ENCODE measurements around the gene PSMD12. TPM values are rescaled to one million over a fixed set of nuclear protein-coding genes. Genes with fewer than 3 reads are reported as not detected.
"Not testable (repeated sequence)": the region's sequence is repeated elsewhere in the genome, so short reads cannot be mapped to it uniquely, and the experiment has no call there.

The PSMD12 gene
- total RNA-seq, 1 donor from 2014 or later: 31.8 TPM

DNA sequence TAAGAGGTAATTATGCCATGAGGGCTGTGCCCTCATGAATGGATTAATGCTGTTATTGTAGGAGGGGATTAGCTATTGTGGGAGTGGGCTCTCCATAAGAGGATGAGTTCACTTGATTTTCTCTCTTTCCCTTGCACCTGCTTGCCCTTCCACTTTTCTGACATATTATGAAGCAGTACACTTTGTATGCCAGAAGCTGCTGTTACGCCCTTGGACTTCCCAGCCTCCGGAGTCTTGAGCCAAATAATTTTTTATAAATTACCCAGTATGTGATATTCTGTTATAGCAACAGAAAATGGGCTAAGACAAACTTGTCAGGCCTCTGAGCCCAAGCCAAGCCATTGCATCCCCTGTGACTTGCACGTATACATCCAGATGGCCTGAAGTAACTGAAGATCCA, 38.4 kb downstream of the PSMD12 start:
- no peak for DNase-seq (ENCODE audit: low spot score in 2 of 2)
- H3K27ac ChIP-seq: no peak overlapping the region
- no peaks in the 10 kb centered on the region for H3K4me1 ChIP-seq
- H3K9me3 ChIP-seq: no peaks in the 10 kb centered on the region
- TF ChIP-seq, protein P1, sequence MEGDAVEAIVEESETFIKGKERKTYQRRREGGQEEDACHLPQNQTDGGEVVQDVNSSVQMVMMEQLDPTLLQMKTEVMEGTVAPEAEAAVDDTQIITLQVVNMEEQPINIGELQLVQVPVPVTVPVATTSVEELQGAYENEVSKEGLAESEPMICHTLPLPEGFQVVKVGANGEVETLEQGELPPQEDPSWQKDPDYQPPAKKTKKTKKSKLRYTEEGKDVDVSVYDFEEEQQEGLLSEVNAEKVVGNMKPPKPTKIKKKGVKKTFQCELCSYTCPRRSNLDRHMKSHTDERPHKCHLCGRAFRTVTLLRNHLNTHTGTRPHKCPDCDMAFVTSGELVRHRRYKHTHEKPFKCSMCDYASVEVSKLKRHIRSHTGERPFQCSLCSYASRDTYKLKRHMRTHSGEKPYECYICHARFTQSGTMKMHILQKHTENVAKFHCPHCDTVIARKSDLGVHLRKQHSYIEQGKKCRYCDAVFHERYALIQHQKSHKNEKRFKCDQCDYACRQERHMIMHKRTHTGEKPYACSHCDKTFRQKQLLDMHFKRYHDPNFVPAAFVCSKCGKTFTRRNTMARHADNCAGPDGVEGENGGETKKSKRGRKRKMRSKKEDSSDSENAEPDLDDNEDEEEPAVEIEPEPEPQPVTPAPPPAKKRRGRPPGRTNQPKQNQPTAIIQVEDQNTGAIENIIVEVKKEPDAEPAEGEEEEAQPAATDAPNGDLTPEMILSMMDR (IDR thresholded peaks at IDR 0.05): no peak
- H3K4me3 ChIP-seq: no peak overlapping the region
- H3K36me3 ChIP-seq: no peaks in the 10 kb centered on the region
- intact Hi-C loops (cut with DNase I): no loop called here
- H3K27me3 ChIP-seq: no peaks in the 10 kb centered on the region

DNA sequence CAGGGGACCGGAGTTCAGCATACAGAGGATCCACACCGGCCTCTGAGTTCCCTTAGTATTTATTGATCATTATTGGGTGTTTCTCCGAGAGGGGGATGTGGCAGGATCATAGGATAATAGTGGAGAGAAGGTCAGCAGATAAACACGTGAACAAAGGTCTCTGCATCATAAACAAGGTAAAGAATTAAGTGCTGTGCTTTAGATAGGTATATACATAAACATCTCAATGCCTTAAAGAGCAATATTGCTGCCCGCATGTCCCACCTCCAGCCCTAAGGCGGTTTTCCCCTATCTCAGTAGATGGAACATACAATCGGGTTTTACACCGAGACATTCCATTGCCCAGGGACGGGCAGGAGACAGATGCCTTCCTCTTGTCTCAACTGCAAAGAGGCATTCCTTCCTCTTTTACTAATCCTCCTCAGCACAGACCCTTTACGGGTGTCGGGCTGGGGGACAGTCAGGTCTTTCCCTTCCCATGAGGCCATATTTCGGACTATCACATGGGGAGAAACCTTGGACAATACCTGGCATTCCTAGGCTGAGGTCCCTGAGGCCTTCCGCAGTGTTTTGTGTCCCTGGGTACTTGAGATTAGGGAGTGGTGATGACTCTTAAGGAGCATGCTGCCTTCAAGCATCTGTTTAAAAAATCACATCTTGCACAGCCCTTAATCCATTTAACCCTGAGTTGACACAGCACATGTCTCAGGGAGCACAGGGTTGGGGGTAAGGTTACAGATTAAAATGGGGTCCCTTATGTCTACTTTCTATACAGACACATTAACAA, 39.2 kb downstream of the PSMD12 start:
- H3K9me3 ChIP-seq; H3K4me1 ChIP-seq; H3K4me3 ChIP-seq; intact Hi-C loops (cut with DNase I); H3K36me3 ChIP-seq; DNase-seq (ENCODE audit: low spot score in 2 of 2); H3K27ac ChIP-seq; H3K27me3 ChIP-seq: not testable (repeated sequence)

DNA sequence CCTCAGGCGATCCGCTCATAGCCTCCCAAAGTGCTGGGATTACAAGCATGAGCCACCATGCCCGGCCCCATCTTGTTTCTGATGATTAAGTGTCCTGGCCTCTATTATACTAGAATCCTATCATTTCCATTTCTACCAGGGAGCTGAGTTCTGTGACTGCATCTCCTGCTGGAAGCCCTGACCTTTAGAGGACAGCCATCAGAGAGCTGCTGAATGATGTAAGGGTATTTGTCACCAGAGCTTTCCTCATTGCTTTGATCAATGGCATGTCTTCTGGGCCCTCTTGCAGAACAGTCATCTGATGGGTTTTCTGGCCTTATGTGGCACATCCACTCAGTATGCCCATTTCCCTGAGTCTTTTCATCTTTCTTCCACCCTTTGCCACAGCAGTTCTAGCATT, 39.9 kb downstream of the PSMD12 start:
- Histone ChIP-seq H3K4me3 (no peak overlapping the region), H3K36me3 (no peaks in the 10 kb centered on the region), H3K27me3 (no peaks in the 10 kb centered on the region), H3K4me1 (no peaks in the 10 kb centered on the region), H3K9me3 (no peaks in the 10 kb centered on the region), H3K27ac (no peak overlapping the region)
- DNase-seq (ENCODE audit: low spot score in 2 of 2): no peak
- intact Hi-C loops (cut with DNase I): no loop called here
- TF ChIP-seq, protein P1 (IDR thresholded peaks at IDR 0.05): no peak

DNA sequence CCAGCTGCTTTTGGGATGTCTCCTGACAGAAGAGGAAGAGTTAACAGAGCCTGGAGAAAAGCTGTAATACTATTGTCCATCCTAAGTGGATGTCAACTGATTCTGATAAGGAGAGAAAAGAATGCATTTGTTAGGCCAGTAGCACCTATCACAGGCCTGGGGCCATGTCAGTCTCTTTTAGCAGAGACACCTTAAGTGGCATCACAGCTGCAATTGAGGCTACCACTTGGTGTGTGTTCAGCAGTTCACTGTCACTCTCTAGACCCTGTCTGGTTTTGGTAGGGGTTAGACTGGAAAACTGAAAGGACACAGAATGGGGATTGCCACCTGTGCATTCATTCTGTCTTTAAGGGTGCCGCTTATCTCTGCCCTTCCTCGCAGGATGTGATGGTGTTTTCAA, 42.0 kb downstream of the PSMD12 start:
- no peak for DNase-seq (ENCODE audit: low spot score in 2 of 2)
- H3K27me3 ChIP-seq: no peaks in the 10 kb centered on the region
- H3K4me1 ChIP-seq: no peaks in the 10 kb centered on the region
- no peaks in the 10 kb centered on the region for H3K9me3 ChIP-seq
- no peaks in the 10 kb centered on the region for H3K36me3 ChIP-seq
- intact Hi-C loops (cut with DNase I): no loop called here
- no peak overlapping the region for H3K4me3 ChIP-seq
- no peak overlapping the region for H3K27ac ChIP-seq
- TF ChIP-seq, protein P1 (IDR thresholded peaks at IDR 0.05): no peak

DNA sequence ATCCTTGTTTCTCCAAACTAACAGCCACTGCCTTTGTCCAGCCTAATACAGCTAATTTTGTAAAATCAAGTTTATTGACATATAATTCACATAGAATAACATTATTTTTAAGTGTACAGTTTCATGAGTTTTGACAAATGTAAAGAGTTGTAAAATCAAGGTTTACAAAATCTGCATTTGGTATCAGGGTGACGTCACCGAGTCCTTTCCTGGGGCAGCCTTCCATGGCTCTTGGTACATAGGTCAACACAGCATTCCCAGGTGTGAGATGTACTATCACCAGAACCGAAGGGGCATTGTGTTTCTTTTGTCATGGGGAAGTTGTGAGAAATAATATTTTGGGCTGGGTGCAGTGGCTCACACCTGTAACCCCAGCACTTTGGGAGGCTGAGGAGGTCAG, 42.9 kb downstream of the PSMD12 start:
- DNase-seq (ENCODE audit: low spot score in 2 of 2): no peak
- TF ChIP-seq, protein P1 (IDR thresholded peaks at IDR 0.05): no peak
- Histone ChIP-seq H3K27me3 (no peaks in the 10 kb centered on the region), H3K27ac (no peak overlapping the region), H3K9me3 (no peaks in the 10 kb centered on the region), H3K36me3 (no peaks in the 10 kb centered on the region), H3K4me3 (no peak overlapping the region), H3K4me1 (no peaks in the 10 kb centered on the region)
- intact Hi-C loops (cut with DNase I): no loop called here

DNA sequence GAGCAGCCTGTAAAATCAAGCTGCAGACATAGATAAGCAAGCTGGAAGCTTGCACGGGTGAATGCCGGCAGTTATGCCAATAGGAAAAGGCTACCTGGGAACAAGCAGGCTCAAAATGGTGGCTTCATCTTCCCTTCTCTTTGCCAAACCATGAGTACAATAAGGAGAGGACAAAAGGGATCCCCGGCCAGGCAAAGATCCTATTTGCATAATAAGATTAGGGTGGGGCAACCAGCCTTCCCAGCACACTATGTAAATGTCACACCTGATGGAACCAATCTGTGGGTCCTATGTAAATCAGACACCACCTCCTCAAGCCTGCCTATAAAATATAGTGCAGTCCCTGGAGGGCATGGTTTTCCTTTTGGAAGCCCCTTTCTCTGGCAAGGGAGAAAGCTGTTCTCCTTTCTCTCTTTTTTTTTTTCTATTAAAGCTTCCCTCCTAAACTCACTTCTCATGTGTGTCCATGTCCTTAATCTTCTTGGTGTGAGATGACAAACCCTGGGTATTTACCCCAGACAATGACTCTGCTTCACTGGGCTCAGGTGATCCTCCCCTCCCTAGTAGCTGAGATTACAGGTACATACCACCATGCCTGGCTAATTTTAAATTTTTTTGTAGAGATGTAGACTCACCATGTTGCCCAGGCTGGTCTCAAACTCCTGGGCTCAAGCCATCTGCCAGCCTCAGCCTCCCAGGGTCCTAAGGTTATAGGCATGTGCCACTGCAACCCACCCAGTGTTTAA, 44.2 kb downstream of the PSMD12 start:
- no peaks in the 10 kb centered on the region for H3K9me3 ChIP-seq
- H3K36me3 ChIP-seq: no peaks in the 10 kb centered on the region
- intact Hi-C loops (cut with DNase I): no loop called here
- no peak overlapping the region for H3K27ac ChIP-seq
- no peaks in the 10 kb centered on the region for H3K27me3 ChIP-seq
- H3K4me1 ChIP-seq: no peaks in the 10 kb centered on the region
- TF ChIP-seq, protein P1 (IDR thresholded peaks at IDR 0.05): no peak
- H3K4me3 ChIP-seq: no peak overlapping the region
- DNase-seq (ENCODE audit: low spot score in 2 of 2): no peak

DNA sequence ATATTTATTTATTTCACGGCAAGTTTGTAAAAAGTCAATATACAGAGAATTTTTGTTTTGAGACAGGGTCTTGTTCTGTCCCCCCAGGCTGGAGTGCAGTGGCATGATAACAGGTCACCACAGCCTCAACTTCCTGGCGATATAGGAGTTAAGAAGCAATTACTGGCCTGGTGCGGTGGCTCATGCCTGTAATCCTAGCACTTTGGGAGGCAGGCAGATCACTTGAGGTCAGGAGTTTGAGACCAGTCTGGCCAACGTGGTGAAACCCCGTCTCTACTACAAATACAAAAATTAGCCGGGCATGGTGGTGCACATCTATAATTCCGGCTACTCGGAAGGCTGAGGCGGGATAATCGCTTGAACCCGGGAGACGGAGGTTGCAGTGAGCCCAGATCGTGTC, 44.9 kb downstream of the PSMD12 start:
- DNase-seq (ENCODE audit: low spot score in 2 of 2); H3K4me1 ChIP-seq; H3K36me3 ChIP-seq; H3K9me3 ChIP-seq; H3K27me3 ChIP-seq; H3K4me3 ChIP-seq; intact Hi-C loops (cut with DNase I); H3K27ac ChIP-seq: not testable (repeated sequence)
